Measurements from ENCODE around the gene TAAR2. TPM values are rescaled to one million over a fixed set of nuclear protein-coding genes. Genes with fewer than 3 reads are reported as not detected.

The TAAR2 gene
- total and polyA plus RNA-seq, 2 of the 8 experiments (the other 6 are each of a cell fraction or from before 2014, with no cell fraction given), result not detected

DNA sequence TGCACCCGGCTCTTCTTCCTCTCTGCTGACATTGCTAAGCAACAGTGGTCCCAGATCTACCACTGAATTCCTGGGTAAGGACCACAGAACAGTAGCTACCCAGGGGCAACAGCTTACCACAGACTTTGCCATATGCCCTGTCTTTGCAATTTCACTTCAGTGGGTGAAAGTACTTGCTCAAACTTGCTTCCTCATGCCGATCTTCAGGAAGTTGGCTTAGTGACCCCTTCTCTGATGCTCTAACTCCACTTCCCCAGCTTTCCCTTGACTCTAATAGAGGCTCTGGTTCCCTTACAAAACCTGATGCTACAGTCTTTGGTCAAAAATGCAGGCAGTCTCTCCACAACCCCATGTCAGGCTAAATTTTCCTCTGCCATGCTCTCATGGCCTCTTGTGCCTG is 31.2 kb downstream of the TAAR2 start:
- H3K27ac ChIP-seq (ENCODE audit: low read depth, low read length), result no peak overlapping the region
- ChIA-PET CTCF (ENCODE audit: partially characterized antibody) (interaction anchor here (1.1 kb wide), 1 partner anchor 175 kb away, joined by 3 read pairs; no protein-coding TSS in a partner anchor), POLR2A (ENCODE audit: partially characterized antibody) (no interaction called here)
- no peak for FAIRE-seq
- WGBS, 2 experiments (ENCODE audit: extremely low coverage in 1 of 2, insufficient coverage in 1 of 2, insufficient read length in 1 of 2, insufficient replicate concordance in 2 of 2, low coverage in 1 of 2, low lambda C conversion rate in 2 of 2, missing lambda C conversion rate in 1 of 2), result 85% methylated on average over 2 of the region's 2 CpGs; no CpG with 5 or more reads in 1 of the 2 experiments
- H2BK120ac ChIP-seq (replicated peaks; ENCODE audit: low read depth, low read length), result no peak overlapping the region
- H3K23me2 ChIP-seq (ENCODE audit: low read depth, low read length), result no peaks in the 10 kb centered on the region
- no peak overlapping the region for H3K4me2 ChIP-seq (ENCODE audit: insufficient read depth in 1 of 2, low read depth in 2 of 2, low read length in 2 of 2)
- no peaks in the 10 kb centered on the region for H3K36me3 ChIP-seq (ENCODE audit: control insufficient read depth in 2 of 4, insufficient read depth in 4 of 4, low read length in 3 of 4)
- H4K20me1 ChIP-seq (replicated peaks in 1 of 2; ENCODE audit: control insufficient read depth in 1 of 2, insufficient read depth in 2 of 2, low read length in 2 of 2), result no peaks in the 10 kb centered on the region
- H2BK5ac ChIP-seq (ENCODE audit: low read depth, low read length), result no peak overlapping the region
- TF ChIP-seq CBX8 (IDR thresholded peaks at IDR 0.05; ENCODE audit: borderline replicate concordance, low read depth, low read length) (no peak), POLR2A (IDR thresholded peaks at IDR 0.05; ENCODE audit: control extremely low read depth in 1 of 2, low read depth in 2 of 2, low read length in 2 of 2) (no peak), TAF1 (IDR thresholded peaks at IDR 0.05; ENCODE audit: low read depth, low read length) (no peak), NRF1 (IDR thresholded peaks at IDR 0.05; ENCODE audit: low read depth, low read length) (no peak)
- no peaks in the 10 kb centered on the region for H3K79me2 ChIP-seq (ENCODE audit: control insufficient read depth in 1 of 2, insufficient read depth in 2 of 2, low read length in 2 of 2)
- no peak overlapping the region for H2AK5ac ChIP-seq (ENCODE audit: low read depth, low read length)
- H4K5ac ChIP-seq (ENCODE audit: insufficient read length, low read depth, low read length), result no peak overlapping the region
- H3K18ac ChIP-seq (ENCODE audit: extremely low read depth, low read length), result no peak overlapping the region
- H2BK20ac ChIP-seq (ENCODE audit: low read length), result no peak overlapping the region
- H3K4me3 ChIP-seq (ENCODE audit: extremely low read depth in 1 of 4, insufficient read depth in 2 of 4, low read depth in 3 of 4, low read length in 4 of 4), result no peak overlapping the region
- no peak overlapping the region for H4K8ac ChIP-seq (ENCODE audit: extremely low read depth, insufficient read depth, low read length)
- H3K27me3 ChIP-seq (replicated peaks in 1 of 4; ENCODE audit: control insufficient read depth in 3 of 4, extremely low read depth in 1 of 4, insufficient read depth in 3 of 4, low read length in 3 of 4), result no peaks in the 10 kb centered on the region
- H3K23ac ChIP-seq (ENCODE audit: insufficient read length), result no peak overlapping the region
- H3K4ac ChIP-seq (replicated peaks; ENCODE audit: insufficient read length, low read depth, low read length), result no peak overlapping the region
- H3K9ac ChIP-seq (replicated peaks in 1 of 4; ENCODE audit: extremely low read depth in 1 of 4, low read depth in 3 of 4, low read length in 3 of 4), result no peak overlapping the region
- no peaks in the 10 kb centered on the region for H3K79me1 ChIP-seq (ENCODE audit: low read depth, low read length)
- H3K4me1 ChIP-seq (replicated peaks in 1 of 4; ENCODE audit: control insufficient read depth in 3 of 4, insufficient read depth in 4 of 4, low read length in 3 of 4), result no peaks in the 10 kb centered on the region
- no peak for DNase-seq (ENCODE audit: low read depth in 1 of 2, low spot score in 2 of 2)
- H3K56ac ChIP-seq (replicated peaks; ENCODE audit: insufficient read length, low read depth, low read length), result no peak overlapping the region
- H3K9me3 ChIP-seq (ENCODE audit: insufficient read depth in 2 of 2, low read depth in 1 of 2, low read length in 1 of 2), result no peaks in the 10 kb centered on the region
- H2BK12ac ChIP-seq (ENCODE audit: low read depth, low read length), result no peak overlapping the region
- no peak overlapping the region for H4K91ac ChIP-seq (replicated peaks; ENCODE audit: insufficient read length, low read length)
- H3K14ac ChIP-seq (ENCODE audit: insufficient read length), result no peak overlapping the region
- H2AFZ ChIP-seq (ENCODE audit: low read length), result no peak overlapping the region
- no peak overlapping the region for H2BK15ac ChIP-seq (ENCODE audit: low read length)
